Right lobe of liver (tissue), 4 donors: ENCODE data around the gene AKR1C1.
"Not testable (repeated sequence)": the region's sequence is repeated elsewhere in the genome, so short reads cannot be mapped to it uniquely, and the experiment has no call there.

ENCODE experiments used
- CTCF ChIP-seq, 4 donors: fragments of 200-600 bp in 3 of 4; fragments of 450-650 bp in 1 of 4; IDR thresholded peaks; one replicate each; pipeline versions ENCODE4 v1.5.1 to v1.8.0; 2016 to 2022; ENCODE audit warnings: antibody characterized with exemption in 4 of 4, mild to moderate bottlenecking in 2 of 4
- POLR2A ChIP-seq: fragments of 450-650 bp; IDR thresholded peaks from one replicate; pipeline ENCODE4 v1.6.1; 2017; ENCODE audit warnings: antibody characterized with exemption, mild to moderate bottlenecking
- donor health status: DM: no; HTN: no; CAD: no.
- donor health status: DM: no; HTN: no; CAD: no.
- donor health status: DM: no; HTN: yes; CAD: no.

GRCh38 chr10:4924482-4924881 is 38.7 kb upstream of the AKR1C1 start:
- TF ChIP-seq CTCF (IDR thresholded peaks at IDR 0.05); POLR2A: not testable (repeated sequence)
